Posterior cingulate gyrus (tissue), 11 donors: ENCODE results near the gene ARF3.

Source experiments
- DNase-seq, 10 donors: peaks; one replicate each; pipeline versions ENCODE4 v3.0.0 to v3.0.0-alpha.2; 2020 to 2021; ENCODE audit warnings: mixed read lengths in 3 of 10
- intact Hi-C: fragments of 100-400 bp; cut with DNase I; formaldehyde crosslinking; loops from one replicate; pipeline ENCODE4 v1.15.1; 2023

ARF3 gene

DNA sequence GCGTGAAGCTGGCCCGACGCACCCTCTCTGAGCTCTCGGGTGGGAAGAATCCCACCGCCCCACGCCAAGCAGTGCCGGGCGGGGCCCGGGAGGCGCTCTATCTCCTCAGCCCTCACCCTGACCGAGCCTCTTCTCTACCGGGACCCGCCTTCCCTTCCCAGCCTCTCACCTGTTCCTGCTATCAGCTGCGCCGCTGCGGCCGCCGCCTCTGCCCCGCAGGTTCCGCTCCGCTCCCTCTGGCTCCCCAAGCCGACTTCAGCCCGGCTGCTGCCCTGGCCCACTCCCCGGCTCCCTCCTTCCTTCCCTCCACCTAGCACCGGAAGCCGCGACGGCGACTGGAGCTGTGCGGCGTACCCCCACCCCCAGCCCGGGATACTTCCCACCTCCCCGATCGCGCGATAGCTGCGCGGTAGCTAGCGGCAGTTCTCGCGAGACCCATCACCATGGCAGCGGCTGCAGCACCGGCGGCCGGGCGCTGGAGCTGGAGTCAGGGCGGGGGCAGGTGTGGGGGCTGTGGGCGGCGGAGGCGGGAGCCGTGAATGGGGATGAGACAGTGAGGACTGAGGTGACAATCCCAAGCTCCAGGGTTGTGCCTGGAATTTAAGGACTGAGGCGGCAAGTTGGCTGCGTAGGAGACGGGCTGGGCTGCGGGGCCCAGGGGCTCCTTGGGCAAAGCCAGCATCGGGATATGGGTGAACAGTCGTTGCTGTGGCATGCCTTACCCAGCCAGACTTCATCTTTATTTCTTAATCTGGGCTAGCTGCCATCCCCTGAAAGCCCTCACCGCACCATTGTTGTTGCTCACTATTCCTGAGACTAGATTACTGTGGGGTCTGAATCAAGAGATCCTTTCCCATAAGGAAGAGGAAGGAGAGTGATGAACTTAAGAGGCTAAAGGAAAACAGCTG lies at the start of gene ARF3:
ARF3 (minus strand) TSS at position 347 of the 908 bp plus-strand sequence. CDS start 16,392 bp downstream, outside the sequence.
- intact Hi-C loops, result no loop called here
- DNase-seq, result peak; percentile 85 to 98 (median 90)

DNA sequence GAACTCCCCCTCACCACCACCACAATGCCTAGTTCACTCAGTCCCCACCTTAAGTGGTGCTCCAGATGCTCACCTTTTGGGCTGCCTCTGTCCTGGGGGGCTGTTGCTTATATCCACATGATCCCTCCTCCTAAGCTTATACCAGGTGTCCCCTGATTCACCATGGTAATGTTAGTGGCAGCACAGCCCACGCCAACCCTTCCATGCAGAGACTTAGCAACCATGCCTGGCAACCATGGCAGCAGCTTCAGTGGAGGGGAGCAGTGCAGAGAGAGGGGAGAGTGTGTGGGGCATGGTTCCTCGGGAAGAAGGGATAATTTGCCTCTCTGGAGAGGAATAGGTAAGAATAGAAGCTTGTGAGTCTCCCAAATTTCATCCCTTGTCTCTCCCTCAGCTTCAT lies 43.1 kb upstream of the ARF3 start:
- peak in 6 of 10 donors; percentile 53 to 95 (median 86) for DNase-seq
- intact Hi-C loops, result no loop called here

GRCh38 chr12:48999371-49000131 lies 42.3 kb upstream of the ARF3 start, which contains the start of gene DDN:
Gene DDN (minus strand): TSS chr12:48999375. CDS start chr12:48999287, 88 bp downstream.
- peak in 8 of 10 donors; percentile 54 to 96 (median 76) for DNase-seq
- intact Hi-C loops, result no loop called here

GRCh38 chr12:48998497-48999353 lies 41.4 kb upstream of the ARF3 start:
- intact Hi-C loops, result no loop called here
- peak in 2 of 10 donors; percentile 86 to 89 for DNase-seq

DNA sequence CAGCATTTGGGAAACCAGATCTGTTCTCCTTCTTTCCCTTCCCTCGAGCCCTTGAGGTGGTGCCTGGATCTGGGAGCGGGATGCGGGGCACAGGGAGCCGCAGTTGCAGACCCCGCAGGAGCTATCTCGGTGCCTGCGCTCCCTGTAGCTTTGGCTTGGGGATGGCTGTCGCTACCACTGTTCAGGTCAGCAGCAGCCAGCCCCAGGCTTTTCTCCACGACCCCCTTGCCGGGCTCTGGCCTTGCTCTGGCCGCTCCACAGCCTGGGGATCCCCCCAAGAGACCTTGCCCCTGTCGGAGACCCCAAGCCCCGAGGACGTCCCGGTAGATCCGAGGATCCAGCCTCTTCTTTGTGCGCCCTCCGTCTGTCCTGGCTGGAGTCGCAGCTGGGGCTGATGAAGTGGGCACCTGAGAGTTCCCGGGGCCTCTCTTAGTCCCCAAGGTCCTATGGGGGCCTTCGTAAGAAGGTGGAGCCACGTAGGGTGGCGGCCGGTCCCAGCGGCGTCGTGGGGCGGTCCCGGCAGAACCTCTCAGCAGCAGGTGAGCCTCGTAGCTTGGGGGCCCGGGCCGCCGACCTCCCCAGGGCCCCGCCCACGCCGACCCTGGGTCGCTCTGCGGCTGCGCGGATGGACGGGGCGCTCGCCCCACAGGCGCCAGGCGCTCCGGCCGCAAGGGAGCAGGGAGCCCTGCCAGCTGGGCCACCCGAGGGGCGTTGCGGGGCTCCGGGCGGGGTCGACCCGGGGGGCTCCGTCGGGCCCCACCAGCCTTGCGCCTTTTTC lies 40.6 kb upstream of the ARF3 start:
- intact Hi-C loops, result no loop called here
- peak in 2 of 10 donors; percentile 78 to 83 for DNase-seq

- intact Hi-C loops, result no loop called here
- peak; percentile 63 to 97 (median 83) for DNase-seq
Measured at GRCh38 chr12:48996794-48997718, 39.8 kb upstream of the ARF3 start.

GRCh38 chr12:48995086-48995879 lies 38.0 kb upstream of the ARF3 start:
- intact Hi-C loops, result no loop called here
- DNase-seq, result peak; percentile 67 to 97 (median 82)

GRCh38 chr12:48994224-48995085 lies 37.2 kb upstream of the ARF3 start:
- DNase-seq, result peak in 1 of 10 donors; percentile 67
- intact Hi-C loops, result no loop called here

DNA sequence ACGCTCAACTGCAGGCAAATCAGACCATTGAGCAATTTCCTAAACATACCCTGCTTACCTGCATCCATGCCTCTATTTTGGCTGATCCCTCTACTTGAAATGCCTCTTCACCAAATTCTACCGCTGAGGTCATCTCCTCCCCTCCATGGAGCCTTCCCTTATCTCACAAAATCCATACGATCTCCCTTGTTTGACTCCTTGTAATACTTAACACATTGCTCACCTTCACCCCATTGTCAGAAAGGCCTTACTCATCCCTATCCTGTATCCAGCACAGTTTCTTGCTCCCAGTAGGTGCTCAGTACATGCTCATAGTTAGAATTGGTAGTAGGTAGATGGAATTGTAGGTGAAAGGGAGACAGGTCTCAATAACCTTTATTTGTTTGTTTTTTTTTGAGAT lies 36.5 kb upstream of the ARF3 start:
- DNase-seq, result no peak
- intact Hi-C loops, result no loop called here

GRCh38 chr12:48991247-48992050 lies 34.2 kb upstream of the ARF3 start:
- peak in 1 of 10 donors; percentile 10 for DNase-seq
- intact Hi-C loops, result no loop called here

GRCh38 chr12:48990552-48990951 lies 33.3 kb upstream of the ARF3 start:
- intact Hi-C loops, result no loop called here
- DNase-seq, result no peak

- DNase-seq, result peak in 5 of 10 donors; percentile 70 to 94 (median 71)
- intact Hi-C loops, result no loop called here
Measured at GRCh38 chr12:48988030-48988649, 30.9 kb upstream of the ARF3 start.

- intact Hi-C loops, result no loop called here
- DNase-seq, result peak in 1 of 10 donors; percentile 83
Measured at GRCh38 chr12:48986720-48987291, 29.5 kb upstream of the ARF3 start.

DNA sequence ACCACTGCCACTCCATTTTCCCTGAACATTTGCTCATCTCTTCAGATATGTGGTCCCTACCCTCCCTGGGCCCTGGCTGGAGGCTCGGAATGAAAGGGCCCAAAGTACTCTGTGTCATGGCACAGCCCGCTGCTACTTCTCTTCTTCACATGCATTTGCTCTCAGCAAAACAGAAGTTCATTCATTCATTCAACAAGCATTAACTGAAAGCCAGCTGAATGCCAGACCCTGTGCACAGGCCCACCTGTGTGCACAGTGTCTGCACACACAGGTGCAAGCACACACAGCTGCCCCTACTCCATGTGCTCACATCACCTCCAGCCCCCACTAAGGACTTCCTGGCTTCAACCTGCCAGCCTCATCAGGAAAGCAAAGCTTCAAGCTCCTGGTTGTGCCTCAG lies 28.6 kb upstream of the ARF3 start:
- DNase-seq, result peak in 1 of 10 donors; percentile 3
- intact Hi-C loops, result no loop called here

GRCh38 chr12:48985475-48985897 lies 28.2 kb upstream of the ARF3 start:
- intact Hi-C loops, result no loop called here
- DNase-seq, result peak in 2 of 10 donors; percentile 70 to 90
